Raji (cell line): ENCODE results near the gene MYH7.

Source experiments
- POLR2A ChIP-seq: IDR thresholded peaks from 2 replicates; pipeline ENCODE4 v1.6.1; 2011; ENCODE audit warnings: low read depth, low read length, control low read depth; ENCODE audit not compliant: insufficient read depth

Gene MYH7

GRCh38 chr14:23404331-23404900, 31.0 kb downstream of the MYH7 start:
- no peak for TF ChIP-seq POLR2A

GRCh38 chr14:23403908-23404307, 31.6 kb downstream of the MYH7 start:
- TF ChIP-seq POLR2A: no peak

GRCh38 chr14:23403139-23403438, 32.4 kb downstream of the MYH7 start:
- TF ChIP-seq POLR2A: no peak

GRCh38 chr14:23402296-23403138, 32.9 kb downstream of the MYH7 start:
- no peak for TF ChIP-seq POLR2A

GRCh38 chr14:23401291-23401690, 34.2 kb downstream of the MYH7 start:
- TF ChIP-seq POLR2A: no peak

- TF ChIP-seq POLR2A: no peak
These were observed 35.9 kb downstream of the MYH7 start for GRCh38 chr14:23399591-23399990.

GRCh38 chr14:23399136-23399535, 36.3 kb downstream of the MYH7 start:
- no peak for TF ChIP-seq POLR2A

- no peak for TF ChIP-seq POLR2A
These were observed 37.1 kb downstream of the MYH7 start for GRCh38 chr14:23398348-23398747.

GRCh38 chr14:23396781-23397407, 38.6 kb downstream of the MYH7 start:
- no peak for TF ChIP-seq POLR2A

- TF ChIP-seq POLR2A: no peak
These were observed 39.3 kb downstream of the MYH7 start for GRCh38 chr14:23396126-23396525.

- TF ChIP-seq POLR2A: no peak
These were observed 42.8 kb downstream of the MYH7 start for GRCh38 chr14:23392613-23393012.

GRCh38 chr14:23389396-23389795, 46.1 kb downstream of the MYH7 start:
- TF ChIP-seq POLR2A: no peak

GRCh38 chr14:23388996-23389395, 46.5 kb downstream of the MYH7 start:
- TF ChIP-seq POLR2A: no peak

GRCh38 chr14:23387916-23388882, 47.3 kb downstream of the MYH7 start:
- no peak for TF ChIP-seq POLR2A

- TF ChIP-seq POLR2A: no peak
These were observed 48.5 kb downstream of the MYH7 start for GRCh38 chr14:23386999-23387398.
